ENCODE measurements around the gene YPEL2. TPM values are rescaled to one million over a fixed set of nuclear protein-coding genes. Genes with fewer than 3 reads are reported as not detected.

The YPEL2 gene
- total RNA-seq, 2 experiments from 2014 or later = 4.3 to 4.4 TPM

- H3K27ac Mint-ChIP-seq = peak overlapping the region; percentile 56
- CTCF ChIA-PET = interaction anchor here (0.8 to 2.9 kb wide), 7 partner anchors 8 to 76 kb away, joined by 3 to 16 read pairs (median 6); no protein-coding TSS in a partner anchor
- H3K27me3 Mint-ChIP-seq (ENCODE audit: low read depth) = no peaks in the 10 kb centered on the region
- peaks cover 78% of the 10 kb centered on the region for H3K4me1 Mint-ChIP-seq (ENCODE audit: low read depth)
- intact Hi-C loops (cut with micrococcal nuclease) = loop anchor here (1.0 to 10.0 kb wide), 2 partner anchors 8 to 1031 kb away; no protein-coding TSS in a partner anchor
- DNase-seq = peak; percentile 51
- no peaks in the 10 kb centered on the region for H3K9me3 Mint-ChIP-seq
- H3K36me3 Mint-ChIP-seq (ENCODE audit: low read depth) = no peaks in the 10 kb centered on the region
- peak overlapping the region; percentile 35 for H3K4me3 Mint-ChIP-seq
Measured at GRCh38 chr17:59365383-59365981, 34.0 kb downstream of the YPEL2 start.

- peaks cover 78% of the 10 kb centered on the region for H3K4me1 Mint-ChIP-seq (ENCODE audit: low read depth)
- no peaks in the 10 kb centered on the region for H3K9me3 Mint-ChIP-seq
- CTCF ChIA-PET = interaction anchor here (0.6 to 2.9 kb wide), 7 partner anchors 8 to 75 kb away, joined by 3 to 16 read pairs (median 6); no protein-coding TSS in a partner anchor
- peak overlapping the region; percentile 56 for H3K27ac Mint-ChIP-seq
- peak; percentile 9 for DNase-seq
- H3K36me3 Mint-ChIP-seq (ENCODE audit: low read depth) = no peaks in the 10 kb centered on the region
- H3K4me3 Mint-ChIP-seq = no peak overlapping the region
- intact Hi-C loops (cut with micrococcal nuclease) = loop anchor here (10.0 kb wide), 1 partner anchor 1031 kb away; no protein-coding TSS in a partner anchor
- no peaks in the 10 kb centered on the region for H3K27me3 Mint-ChIP-seq (ENCODE audit: low read depth)
Measured at GRCh38 chr17:59366040-59366757, 34.7 kb downstream of the YPEL2 start.

GRCh38 chr17:59366773-59367656 is 35.6 kb downstream of the YPEL2 start:
- no peak overlapping the region for H3K27ac Mint-ChIP-seq
- H3K27me3 Mint-ChIP-seq (ENCODE audit: low read depth) = no peaks in the 10 kb centered on the region
- peaks cover 78% of the 10 kb centered on the region for H3K4me1 Mint-ChIP-seq (ENCODE audit: low read depth)
- H3K4me3 Mint-ChIP-seq = no peak overlapping the region
- no peak for DNase-seq
- CTCF ChIA-PET = interaction anchor here (0.6 kb wide), 1 partner anchor 29 kb away, joined by 4 read pairs; no protein-coding TSS in a partner anchor
- intact Hi-C loops (cut with micrococcal nuclease) = loop anchor here (10.0 kb wide), 1 partner anchor 1032 kb away; no protein-coding TSS in a partner anchor
- no peaks in the 10 kb centered on the region for H3K9me3 Mint-ChIP-seq
- H3K36me3 Mint-ChIP-seq (ENCODE audit: low read depth) = no peaks in the 10 kb centered on the region

- DNase-seq = no peak
- Mint-ChIP-seq H3K36me3 (ENCODE audit: low read depth) (no peaks in the 10 kb centered on the region), H3K27me3 (ENCODE audit: low read depth) (no peaks in the 10 kb centered on the region), H3K4me3 (no peak overlapping the region), H3K9me3 (no peaks in the 10 kb centered on the region), H3K27ac (no peak overlapping the region), H3K4me1 (ENCODE audit: low read depth) (peaks cover 78% of the 10 kb centered on the region)
- CTCF ChIA-PET = no interaction called here
- intact Hi-C loops (cut with micrococcal nuclease) = loop anchor here (10.0 kb wide), 1 partner anchor 1033 kb away; no protein-coding TSS in a partner anchor
Measured at GRCh38 chr17:59367657-59368045, 36.2 kb downstream of the YPEL2 start.

- no peaks in the 10 kb centered on the region for H3K27me3 Mint-ChIP-seq (ENCODE audit: low read depth)
- CTCF ChIA-PET = interaction anchor here (0.7 to 0.8 kb wide), 2 partner anchors 51 to 59 kb away, joined by 3 read pairs; no protein-coding TSS in a partner anchor
- no peaks in the 10 kb centered on the region for H3K36me3 Mint-ChIP-seq (ENCODE audit: low read depth)
- no peak overlapping the region for H3K4me3 Mint-ChIP-seq
- no peak for DNase-seq
- peaks cover 81% of the 10 kb centered on the region for H3K4me1 Mint-ChIP-seq (ENCODE audit: low read depth)
- H3K27ac Mint-ChIP-seq = no peak overlapping the region
- intact Hi-C loops (cut with micrococcal nuclease) = loop anchor here (10.0 kb wide), 1 partner anchor 1034 kb away; no protein-coding TSS in a partner anchor
- no peaks in the 10 kb centered on the region for H3K9me3 Mint-ChIP-seq
Measured at GRCh38 chr17:59368218-59368857, 36.9 kb downstream of the YPEL2 start.

- H3K27me3 Mint-ChIP-seq (ENCODE audit: low read depth) = no peaks in the 10 kb centered on the region
- H3K36me3 Mint-ChIP-seq (ENCODE audit: low read depth) = no peaks in the 10 kb centered on the region
- no peaks in the 10 kb centered on the region for H3K9me3 Mint-ChIP-seq
- intact Hi-C loops (cut with micrococcal nuclease) = loop anchor here (10.0 kb wide), 1 partner anchor 1035 kb away; no protein-coding TSS in a partner anchor
- H3K27ac Mint-ChIP-seq = no peak overlapping the region
- CTCF ChIA-PET = interaction anchor here (0.7 to 1.6 kb wide), 4 partner anchors 10 to 58 kb away, joined by 3 read pairs; no protein-coding TSS in a partner anchor
- no peak overlapping the region for H3K4me3 Mint-ChIP-seq
- peaks cover 81% of the 10 kb centered on the region for H3K4me1 Mint-ChIP-seq (ENCODE audit: low read depth)
- DNase-seq = no peak
Measured at GRCh38 chr17:59369031-59369975, 37.8 kb downstream of the YPEL2 start.

GRCh38 chr17:59370593-59371299 is 39.3 kb downstream of the YPEL2 start:
- H3K4me1 Mint-ChIP-seq (ENCODE audit: low read depth) = peaks cover 82% of the 10 kb centered on the region
- H3K27me3 Mint-ChIP-seq (ENCODE audit: low read depth) = no peaks in the 10 kb centered on the region
- intact Hi-C loops (cut with micrococcal nuclease) = no loop called here
- no peaks in the 10 kb centered on the region for H3K36me3 Mint-ChIP-seq (ENCODE audit: low read depth)
- H3K27ac Mint-ChIP-seq = no peak overlapping the region
- CTCF ChIA-PET = interaction anchor here (1.6 kb wide), 1 partner anchor 8 kb away, joined by 3 read pairs; no protein-coding TSS in a partner anchor
- no peak for DNase-seq
- H3K4me3 Mint-ChIP-seq = no peak overlapping the region
- no peaks in the 10 kb centered on the region for H3K9me3 Mint-ChIP-seq

GRCh38 chr17:59371416-59372100 is 40.1 kb downstream of the YPEL2 start:
- Mint-ChIP-seq H3K27ac (peak overlapping the region; percentile 14), H3K36me3 (ENCODE audit: low read depth) (no peaks in the 10 kb centered on the region), H3K27me3 (ENCODE audit: low read depth) (no peaks in the 10 kb centered on the region), H3K4me1 (ENCODE audit: low read depth) (peaks cover 82% of the 10 kb centered on the region), H3K9me3 (no peaks in the 10 kb centered on the region), H3K4me3 (no peak overlapping the region)
- DNase-seq = no peak
- intact Hi-C loops (cut with micrococcal nuclease) = no loop called here
- CTCF ChIA-PET = no interaction called here

- Mint-ChIP-seq H3K27ac (no peak overlapping the region), H3K4me3 (no peak overlapping the region), H3K36me3 (ENCODE audit: low read depth) (no peaks in the 10 kb centered on the region), H3K9me3 (no peaks in the 10 kb centered on the region), H3K4me1 (ENCODE audit: low read depth) (peaks cover 77% of the 10 kb centered on the region), H3K27me3 (ENCODE audit: low read depth) (no peaks in the 10 kb centered on the region)
- DNase-seq = no peak
- CTCF ChIA-PET = no interaction called here
- intact Hi-C loops (cut with micrococcal nuclease) = no loop called here
Measured at GRCh38 chr17:59372138-59372751, 40.8 kb downstream of the YPEL2 start.

Data from activated naive CD4-positive, alpha-beta T cell treated with anti-CD3 and anti-CD28 coated beads for 36 hours (primary cell).